Subcutaneous adipose tissue (tissue), 4 donors: Measurements from ENCODE around the gene PSMD2. TPM values are rescaled to one million over a fixed set of nuclear protein-coding genes. Genes with fewer than 3 reads are reported as not detected.

Experiments
- CTCF ChIP-seq: fragments of 450-650 bp; IDR thresholded peaks from one replicate; pipeline ENCODE4 v1.5.1; 2016; ENCODE audit warnings: low read depth, mild to moderate bottlenecking, control low read depth, antibody characterized with exemption, moderate library complexity
- total RNA-seq, 4 donors: library from RNA; depleted of rRNA; stranded (reverse); fragments of >200 nt; gene quantifications; one replicate each; pipeline ENCODE4 v1.1.0, GENCODE V29; 2016

The PSMD2 gene
- 100 to 1,000 TPM; 166 to 257 (median 231) TPM for total RNA-seq

GRCh38 chr3:184298759-184299487 lies at the start of gene PSMD2:
TSS of gene PSMD2 (plus strand) at chr3:184299241. CDS start at chr3:184299267, 26 bp downstream.
- no peak for TF ChIP-seq CTCF

- TF ChIP-seq CTCF, result no peak
These were observed 49.5 kb upstream of the PSMD2 start, which contains the start of gene EEF1AKMT4 for GRCh38 chr3:184249412-184250166. TSS of gene EEF1AKMT4 (plus strand) at chr3:184249672. CDS start at chr3:184249695, 23 bp downstream.

- no peak for TF ChIP-seq CTCF
These were observed 48.7 kb upstream of the PSMD2 start for GRCh38 chr3:184250167-184250828.

DNA sequence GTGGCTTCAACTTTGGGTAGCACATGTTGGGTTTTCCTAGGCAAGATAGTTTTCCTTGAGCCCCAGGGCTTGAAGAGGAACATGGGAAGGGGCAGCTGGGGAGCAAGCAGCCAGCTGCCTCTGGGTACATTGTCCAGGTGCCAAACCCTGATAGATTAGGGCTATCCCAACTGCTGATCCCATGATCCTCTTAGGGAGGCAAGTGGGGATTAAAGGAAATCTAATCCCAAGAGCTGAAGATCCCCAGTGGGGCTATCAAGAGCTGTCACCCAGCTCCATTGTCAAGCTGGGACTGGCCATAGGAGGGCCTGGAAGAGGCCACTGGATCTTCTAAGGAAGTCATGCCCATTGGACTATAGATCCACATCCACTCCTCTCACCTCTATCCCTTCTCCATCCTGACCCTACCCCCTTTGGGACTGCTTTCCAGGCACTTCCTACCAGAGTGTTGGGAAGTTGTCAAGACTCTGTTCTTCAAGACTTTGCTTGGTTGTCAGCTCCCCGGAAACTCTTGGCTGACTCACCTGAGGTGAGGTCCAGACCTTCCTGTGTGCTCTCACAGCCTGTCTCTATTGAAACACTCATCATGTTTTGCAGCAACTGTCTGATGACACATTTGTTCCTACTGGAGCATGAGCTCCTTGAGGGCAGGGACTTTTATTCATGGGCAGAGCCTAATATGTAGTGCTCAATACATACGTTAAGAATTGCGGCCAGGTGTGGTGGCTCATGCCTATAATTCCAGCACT lies 43.6 kb upstream of the PSMD2 start:
- TF ChIP-seq CTCF, result no peak

DNA sequence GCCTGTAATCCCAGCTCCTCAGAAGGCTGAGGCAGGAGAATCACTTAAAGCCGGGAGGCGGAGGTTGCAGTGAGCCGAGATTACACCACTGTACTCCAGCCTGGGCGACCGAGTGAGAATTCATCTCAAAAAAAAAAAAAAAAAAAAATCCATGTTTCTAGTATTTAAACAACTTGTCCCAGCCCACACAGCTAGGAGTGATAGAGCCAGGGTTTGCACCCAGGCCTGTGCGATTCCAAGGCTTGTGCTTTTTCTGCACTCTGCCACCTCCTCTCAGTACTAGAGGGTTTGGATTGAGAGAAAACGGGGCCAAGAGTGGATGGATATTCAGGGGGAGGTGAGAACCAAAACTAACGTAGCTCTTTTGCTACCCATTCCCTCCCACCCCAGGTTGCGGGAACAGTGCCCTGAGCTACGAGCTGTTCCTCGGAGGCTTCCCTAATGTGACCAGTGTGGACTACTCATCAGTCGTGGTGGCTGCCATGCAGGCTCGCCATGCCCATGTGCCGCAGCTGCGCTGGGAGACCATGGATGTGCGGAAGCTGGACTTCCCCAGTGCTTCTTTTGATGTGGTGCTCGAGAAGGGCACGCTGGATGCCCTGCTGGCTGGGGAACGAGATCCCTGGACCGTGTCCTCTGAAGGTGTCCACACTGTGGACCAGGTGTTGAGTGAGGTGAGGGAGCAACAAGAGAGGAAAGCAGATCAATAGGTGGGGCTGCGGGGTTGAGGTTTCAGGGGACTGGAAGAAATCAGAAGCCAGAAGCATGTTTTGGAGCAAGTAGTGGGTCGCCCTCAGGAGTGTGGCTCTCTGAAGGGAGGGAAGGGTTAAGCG lies 41.7 kb upstream of the PSMD2 start:
- TF ChIP-seq CTCF, result no peak

DNA sequence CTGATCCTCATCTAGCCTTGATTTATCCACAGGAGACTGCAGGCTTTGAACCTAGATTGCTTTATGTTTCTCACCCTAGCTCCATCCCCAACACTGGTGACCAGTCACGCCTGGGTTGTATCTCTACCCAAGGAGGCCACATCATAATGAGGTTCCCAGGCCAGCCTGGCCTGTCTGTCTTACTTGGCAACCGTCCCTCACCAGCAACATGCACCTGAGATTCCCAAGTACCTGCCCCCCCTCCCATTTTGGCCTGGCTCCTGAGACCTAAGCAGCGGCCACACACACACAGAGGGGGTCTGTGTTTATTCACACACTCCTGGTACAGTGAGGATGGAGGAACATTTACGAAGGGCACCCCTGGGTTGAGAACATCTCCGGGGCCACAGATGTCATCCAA lies 40.1 kb upstream of the PSMD2 start:
- TF ChIP-seq CTCF, result no peak
